HG02852 (cell line): ENCODE data around the gene FXR2.
A peak's percentile ranks its signal among the peaks of the same experiment; 100 is the strongest.
"Not testable (repeated sequence)": the region's sequence is repeated elsewhere in the genome, so short reads cannot be mapped to it uniquely, and the experiment has no call there.

ENCODE experiments used
- ATAC-seq: cut with Tn5 transposase; IDR thresholded peaks from one replicate; pipeline ENCODE4 v1.9.1; 2021; ENCODE audit warnings: mild to moderate bottlenecking, moderate library complexity; ENCODE audit not compliant: unreplicated experiment

The FXR2 gene

GRCh38 chr17:7629939-7630571, 15.4 kb upstream of the FXR2 start, which contains the start of gene SHBG:
Gene SHBG (plus strand): TSS chr17:7630135. CDS start chr17:7630173, 38 bp downstream.
- ATAC-seq = no peak

- ATAC-seq = peak; percentile 92
Observed at GRCh38 chr17:7627250-7628121, 12.8 kb upstream of the FXR2 start, which contains the start of gene SAT2. Gene SAT2 (minus strand): TSS chr17:7627821. CDS start chr17:7627635, 186 bp downstream.

GRCh38 chr17:7626956-7627249, 12.2 kb upstream of the FXR2 start:
- ATAC-seq = no peak

- no peak for ATAC-seq
Observed at GRCh38 chr17:7626307-7626706, 11.6 kb upstream of the FXR2 start.

- ATAC-seq = not testable (repeated sequence)
Observed at GRCh38 chr17:7625749-7626148, 11.1 kb upstream of the FXR2 start.

- ATAC-seq = no peak
Observed at GRCh38 chr17:7623661-7624060, 9.0 kb upstream of the FXR2 start.

- ATAC-seq = no peak
Observed at GRCh38 chr17:7620835-7621234, 6.1 kb upstream of the FXR2 start.

GRCh38 chr17:7618608-7619007, 3.9 kb upstream of the FXR2 start:
- no peak for ATAC-seq

GRCh38 chr17:7615265-7615747, 609 bp upstream of the FXR2 start:
- no peak for ATAC-seq

GRCh38 chr17:7613769-7614424, 800 bp downstream of the FXR2 start:
- no peak for ATAC-seq

GRCh38 chr17:7612294-7612640, 2.4 kb downstream of the FXR2 start:
- no peak for ATAC-seq

- no peak for ATAC-seq
Observed at GRCh38 chr17:7611635-7612293, 2.9 kb downstream of the FXR2 start.

- ATAC-seq = no peak
Observed at GRCh38 chr17:7610641-7611040, 4.1 kb downstream of the FXR2 start.

- ATAC-seq = no peak
Observed at GRCh38 chr17:7606280-7606679, 8.4 kb downstream of the FXR2 start.

- not testable (repeated sequence) for ATAC-seq
Observed at GRCh38 chr17:7597561-7597960, 17.1 kb downstream of the FXR2 start.

GRCh38 chr17:7593296-7593695, 21.4 kb downstream of the FXR2 start:
- ATAC-seq = no peak

GRCh38 chr17:7592422-7593021, 22.2 kb downstream of the FXR2 start:
- ATAC-seq = no peak

- no peak for ATAC-seq
Observed at GRCh38 chr17:7591596-7591995, 23.1 kb downstream of the FXR2 start.

GRCh38 chr17:7590743-7591142, 24.0 kb downstream of the FXR2 start:
- no peak for ATAC-seq

- ATAC-seq = no peak
Observed at GRCh38 chr17:7589891-7590691, 24.6 kb downstream of the FXR2 start, which contains the start of gene SOX15. Gene SOX15 (minus strand): TSS chr17:7590094. CDS start chr17:7589676, 418 bp downstream.
